Lower lobe of right lung (tissue), 2 donors: ENCODE measurements around the gene CNOT8. TPM values are rescaled to one million over a fixed set of nuclear protein-coding genes. Genes with fewer than 3 reads are reported as not detected.
"Not testable (repeated sequence)": the region's sequence is repeated elsewhere in the genome, so short reads cannot be mapped to it uniquely, and the experiment has no call there.

Experiments used
- ATAC-seq, 2 donors: fragments of 200-7000 bp; cut with Tn5 transposase; one replicate each; pipeline ENCODE4 v1.9.1; 2020 to 2022; ENCODE audit warnings: mild to moderate bottlenecking in 2 of 2, moderate library complexity in 2 of 2
- DNase-seq: peaks from one replicate; pipeline ENCODE4 v3.0.0-alpha.2; 2020
- H3K27ac ChIP-seq: fragments of 200-600 bp; one replicate; pipeline ENCODE4 v1.8.0; 2022
- H3K27me3 ChIP-seq: fragments of 200-600 bp; one replicate; pipeline ENCODE4 v1.8.0; 2022; ENCODE audit warnings: low read depth
- H3K36me3 ChIP-seq: fragments of 200-600 bp; one replicate; pipeline ENCODE4 v1.8.0; 2022; ENCODE audit warnings: mild to moderate bottlenecking
- H3K4me1 ChIP-seq: fragments of 200-600 bp; one replicate; pipeline ENCODE4 v1.8.0; 2022
- H3K4me3 ChIP-seq: fragments of 200-600 bp; one replicate; pipeline ENCODE4 v1.8.0; 2022; ENCODE audit warnings: mild to moderate bottlenecking
- H3K9me3 ChIP-seq: fragments of 200-600 bp; one replicate; pipeline ENCODE4 v1.8.0; 2022
- intact Hi-C: fragments of 100-400 bp; cut with DNase I; formaldehyde crosslinking; loops from one replicate; pipeline ENCODE4 v1.11.0; 2022
- total RNA-seq: library from RNA; stranded (reverse); fragmentation: NEBNext Ultra II Directional; extraction: Animal tissue kit (Norgen Biotek cat#: 25700); gene quantifications from one replicate; pipeline ENCODE4 v1.2.1, GENCODE V29; 2021
- TF ChIP-seq, protein P1 (sequence below): fragments of 200-600 bp; IDR thresholded peaks from one replicate; pipeline ENCODE4 v1.8.0; 2022; ENCODE audit warnings: antibody characterized with exemption, mild to moderate bottlenecking
- donor health status: DM: no; HTN: yes; CAD: no; lungs with severe emphysema.

The CNOT8 gene
- total RNA-seq, 1 donor from 2014 or later = 106 TPM

DNA sequence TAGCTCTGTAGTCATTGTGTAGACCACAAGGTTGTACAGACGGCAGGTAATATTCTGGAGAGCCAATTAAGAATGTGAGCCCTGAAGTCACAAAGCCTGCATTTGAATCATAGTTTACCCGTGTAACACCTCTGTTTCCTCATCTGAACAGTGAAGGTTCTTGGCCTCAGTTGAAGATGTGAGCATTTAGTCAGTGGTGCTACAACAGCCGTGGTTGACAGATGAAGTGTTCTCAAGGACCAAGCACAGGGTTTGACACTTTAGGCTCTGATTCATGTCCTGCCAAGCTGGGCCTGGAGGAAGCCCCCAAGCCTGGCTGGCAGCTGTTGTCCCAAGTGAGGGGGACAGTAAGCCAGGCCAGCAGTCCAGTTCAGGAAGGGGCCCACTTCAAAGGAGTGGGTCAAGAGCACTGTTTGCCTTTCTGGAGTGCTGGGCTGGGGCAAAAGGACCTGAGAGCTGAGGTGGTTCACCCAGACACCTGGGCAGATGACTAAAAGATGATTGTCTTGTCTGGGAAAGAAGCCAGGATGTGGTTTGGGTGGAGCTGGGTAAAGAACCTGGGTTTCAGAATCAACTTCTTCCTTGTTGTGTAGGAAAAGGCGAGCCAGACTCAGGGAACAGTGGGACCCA, 28.7 kb upstream of the CNOT8 start:
- Histone ChIP-seq H3K27ac (no peak overlapping the region), H3K36me3 (peaks cover 60% of the 10 kb centered on the region), H3K4me3 (no peak overlapping the region), H3K4me1 (peaks cover 25% of the 10 kb centered on the region), H3K9me3 (no peaks in the 10 kb centered on the region), H3K27me3 (no peaks in the 10 kb centered on the region)
- DNase-seq (peak; percentile 52), ATAC-seq (peak; percentile 81 to 83)
- intact Hi-C loops = no loop called here
- TF ChIP-seq, protein P1, sequence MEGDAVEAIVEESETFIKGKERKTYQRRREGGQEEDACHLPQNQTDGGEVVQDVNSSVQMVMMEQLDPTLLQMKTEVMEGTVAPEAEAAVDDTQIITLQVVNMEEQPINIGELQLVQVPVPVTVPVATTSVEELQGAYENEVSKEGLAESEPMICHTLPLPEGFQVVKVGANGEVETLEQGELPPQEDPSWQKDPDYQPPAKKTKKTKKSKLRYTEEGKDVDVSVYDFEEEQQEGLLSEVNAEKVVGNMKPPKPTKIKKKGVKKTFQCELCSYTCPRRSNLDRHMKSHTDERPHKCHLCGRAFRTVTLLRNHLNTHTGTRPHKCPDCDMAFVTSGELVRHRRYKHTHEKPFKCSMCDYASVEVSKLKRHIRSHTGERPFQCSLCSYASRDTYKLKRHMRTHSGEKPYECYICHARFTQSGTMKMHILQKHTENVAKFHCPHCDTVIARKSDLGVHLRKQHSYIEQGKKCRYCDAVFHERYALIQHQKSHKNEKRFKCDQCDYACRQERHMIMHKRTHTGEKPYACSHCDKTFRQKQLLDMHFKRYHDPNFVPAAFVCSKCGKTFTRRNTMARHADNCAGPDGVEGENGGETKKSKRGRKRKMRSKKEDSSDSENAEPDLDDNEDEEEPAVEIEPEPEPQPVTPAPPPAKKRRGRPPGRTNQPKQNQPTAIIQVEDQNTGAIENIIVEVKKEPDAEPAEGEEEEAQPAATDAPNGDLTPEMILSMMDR = no peak

DNA sequence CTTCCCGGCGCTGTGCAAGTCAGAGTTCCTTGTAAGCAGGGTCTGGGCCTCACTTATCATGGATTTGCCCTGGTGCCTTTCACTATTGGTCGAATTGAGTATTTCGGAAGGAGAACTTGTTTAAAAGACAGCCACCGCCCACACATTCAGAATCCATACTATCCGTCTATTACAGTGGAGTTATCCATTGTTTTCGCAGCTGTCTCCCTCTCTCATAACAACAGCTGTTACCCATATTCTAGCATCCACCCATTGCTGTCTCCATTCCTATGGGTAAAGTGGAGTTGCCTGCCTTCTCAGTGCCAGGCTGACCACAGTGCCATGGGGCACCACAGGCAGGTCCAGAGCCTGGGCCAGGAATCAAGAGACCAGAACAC, 28.2 kb upstream of the CNOT8 start:
- peaks cover 56% of the 10 kb centered on the region for H3K36me3 ChIP-seq
- H3K27ac ChIP-seq = no peak overlapping the region
- H3K4me1 ChIP-seq = peaks cover 30% of the 10 kb centered on the region
- DNase-seq (no peak), ATAC-seq (no peak)
- no peak overlapping the region for H3K4me3 ChIP-seq
- no peaks in the 10 kb centered on the region for H3K27me3 ChIP-seq
- intact Hi-C loops = no loop called here
- no peaks in the 10 kb centered on the region for H3K9me3 ChIP-seq
- TF ChIP-seq, protein P1 = no peak

DNA sequence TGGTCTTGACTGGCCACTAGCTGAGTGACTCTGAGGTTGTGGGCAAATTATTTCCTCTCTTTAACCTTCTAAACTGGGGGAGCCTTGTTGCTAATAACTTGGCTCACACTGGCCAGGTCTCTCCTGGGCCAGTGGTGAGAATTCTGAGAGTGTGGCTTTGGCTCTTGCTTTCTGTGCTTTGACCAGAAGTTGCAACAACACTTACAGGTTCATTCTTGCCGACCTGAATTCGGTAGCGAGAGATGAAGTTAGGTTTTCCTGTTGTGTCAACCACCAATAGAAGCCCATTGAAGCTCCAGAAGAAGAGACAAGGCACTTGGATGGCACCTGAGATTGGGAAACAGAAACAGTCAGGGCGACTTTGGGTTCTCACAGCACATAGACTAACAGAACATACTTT, 27.8 kb upstream of the CNOT8 start:
- ATAC-seq (no peak), DNase-seq (no peak)
- peaks cover 54% of the 10 kb centered on the region for H3K36me3 ChIP-seq
- no peak overlapping the region for H3K4me3 ChIP-seq
- no peak overlapping the region for H3K27ac ChIP-seq
- TF ChIP-seq, protein P1 = no peak
- no peaks in the 10 kb centered on the region for H3K9me3 ChIP-seq
- no peaks in the 10 kb centered on the region for H3K27me3 ChIP-seq
- peaks cover 33% of the 10 kb centered on the region for H3K4me1 ChIP-seq
- intact Hi-C loops = no loop called here

DNA sequence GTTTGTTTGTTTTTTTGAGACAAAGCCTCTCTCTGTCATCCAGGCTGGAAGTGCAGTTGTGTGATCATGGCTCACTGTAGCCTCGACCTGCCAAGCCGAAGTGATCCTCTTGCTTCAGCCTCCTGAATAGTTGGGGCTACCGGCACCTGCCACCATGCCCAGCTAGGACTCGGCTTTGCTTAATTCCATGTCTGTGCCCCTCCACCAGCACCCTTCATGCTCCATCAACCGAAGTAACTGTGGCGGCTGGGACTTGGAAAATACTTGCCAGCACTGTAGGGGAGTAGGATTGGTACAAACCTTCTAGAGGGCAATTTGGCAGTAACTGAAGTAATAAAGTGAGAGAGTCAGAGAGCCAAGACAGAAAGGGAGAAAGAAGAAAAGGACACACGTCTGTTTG, 27.0 kb upstream of the CNOT8 start:
- peaks cover 40% of the 10 kb centered on the region for H3K4me1 ChIP-seq
- H3K9me3 ChIP-seq = no peaks in the 10 kb centered on the region
- no peaks in the 10 kb centered on the region for H3K27me3 ChIP-seq
- H3K27ac ChIP-seq = no peak overlapping the region
- H3K4me3 ChIP-seq = no peak overlapping the region
- DNase-seq = no peak
- TF ChIP-seq, protein P1 = no peak
- intact Hi-C loops = no loop called here
- no peak for ATAC-seq
- peaks cover 48% of the 10 kb centered on the region for H3K36me3 ChIP-seq

DNA sequence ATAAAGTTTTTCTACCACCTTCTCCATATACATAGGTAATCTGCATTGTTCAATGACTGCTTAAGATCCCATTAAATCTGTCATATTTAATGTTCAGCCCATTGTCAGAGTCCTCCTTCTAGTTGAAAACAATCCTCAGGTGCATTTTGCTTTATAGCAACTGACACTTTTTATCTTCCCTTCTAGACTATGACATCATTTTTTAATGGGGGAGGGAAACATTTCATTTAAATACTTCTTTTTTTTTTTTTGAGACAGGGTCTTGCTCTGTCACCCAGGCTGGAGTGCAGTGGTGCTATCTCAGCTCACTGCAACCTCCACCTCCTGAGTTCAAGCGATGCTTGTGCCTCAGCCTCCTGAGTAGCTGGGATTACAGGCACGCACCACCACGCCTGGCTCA, 25.6 kb upstream of the CNOT8 start:
- Histone ChIP-seq H3K4me1 (peaks cover 42% of the 10 kb centered on the region), H3K36me3 (peaks cover 59% of the 10 kb centered on the region)
- H3K27ac ChIP-seq, DNase-seq, H3K4me3 ChIP-seq, H3K27me3 ChIP-seq, ATAC-seq, intact Hi-C loops, H3K9me3 ChIP-seq: not testable (repeated sequence)

DNA sequence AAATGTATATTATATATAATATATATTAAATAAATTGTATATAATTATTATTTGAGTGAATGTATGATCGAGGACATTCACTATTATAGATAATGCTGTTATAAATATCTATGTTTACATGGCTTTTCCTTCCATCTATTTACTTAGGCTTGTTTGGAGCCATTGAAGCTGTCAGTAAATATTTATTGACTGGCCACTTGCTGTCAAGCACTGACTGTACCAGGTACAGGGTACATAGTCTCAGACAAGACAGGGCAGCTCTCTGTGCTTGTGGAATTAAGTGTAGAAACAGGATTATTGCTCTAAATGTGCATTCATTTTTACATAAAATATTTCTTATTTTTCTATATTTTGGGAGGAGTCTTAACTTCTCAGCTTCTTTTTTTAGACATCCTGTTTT, 24.4 kb upstream of the CNOT8 start:
- Histone ChIP-seq H3K27me3 (no peaks in the 10 kb centered on the region), H3K36me3 (peaks cover 59% of the 10 kb centered on the region), H3K4me1 (peaks cover 34% of the 10 kb centered on the region), H3K27ac (no peak overlapping the region), H3K9me3 (no peaks in the 10 kb centered on the region), H3K4me3 (peak overlapping the region; percentile 40)
- ATAC-seq = peak in 1 of 2 donors; percentile 55
- intact Hi-C loops = no loop called here
- no peak for DNase-seq
- TF ChIP-seq, protein P1 = no peak

DNA sequence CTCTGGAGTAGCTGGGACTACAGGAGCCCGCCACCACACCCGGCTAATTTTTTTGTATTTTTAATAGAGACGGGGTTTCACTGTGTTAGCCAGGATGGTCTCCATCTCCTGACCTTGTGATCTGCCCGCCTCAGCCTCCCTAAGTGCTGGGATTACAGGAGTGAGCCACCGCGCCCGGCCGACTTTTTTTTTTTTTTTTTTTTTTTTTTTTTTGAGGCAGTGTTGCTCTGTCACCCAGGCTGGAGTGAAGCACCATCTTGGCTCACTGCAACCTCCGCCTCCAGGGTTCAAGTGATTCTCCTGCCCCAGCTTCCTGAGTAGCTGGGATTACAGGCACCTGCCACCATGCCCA, 22.8 kb upstream of the CNOT8 start:
- intact Hi-C loops, DNase-seq, H3K4me3 ChIP-seq, ATAC-seq, H3K27me3 ChIP-seq, H3K9me3 ChIP-seq: not testable (repeated sequence)
- peak overlapping the region; percentile 36 for H3K27ac ChIP-seq
- H3K4me1 ChIP-seq = peaks cover 20% of the 10 kb centered on the region
- H3K36me3 ChIP-seq = peaks cover 46% of the 10 kb centered on the region
